Mesothelial cell of epicardium (in vitro differentiated cells): ENCODE data around the gene MAP3K5. TPM values are rescaled to one million over a fixed set of nuclear protein-coding genes. Genes with fewer than 3 reads are reported as not detected.

Experiments
- DNase-seq, 2 experiments: peaks; one replicate each; pipeline ENCODE4 v3.0.0; 2021; ENCODE audit warnings: low spot score in 2 of 2; ENCODE audit not compliant: unreplicated experiment in 2 of 2
- H3K27ac Mint-ChIP-seq: 2 replicates; pipeline ENCODE4 v1.8.0; 2021; ENCODE audit warnings: mixed read lengths
- H3K27me3 Mint-ChIP-seq: 2 replicates; pipeline ENCODE4 v1.8.0; 2021; ENCODE audit warnings: low read depth, mixed read lengths
- H3K36me3 Mint-ChIP-seq: 2 replicates; pipeline ENCODE4 v1.8.0; 2021; ENCODE audit warnings: mixed read lengths
- H3K4me1 Mint-ChIP-seq: 2 replicates; pipeline ENCODE4 v1.8.0; 2021; ENCODE audit warnings: mixed read lengths
- H3K4me3 Mint-ChIP-seq: 2 replicates; pipeline ENCODE4 v1.8.0; 2021; ENCODE audit warnings: mild to moderate bottlenecking, moderate library complexity, mixed read lengths
- H3K9me3 Mint-ChIP-seq: 2 replicates; pipeline ENCODE4 v1.8.0; 2021; ENCODE audit warnings: mixed read lengths
- total RNA-seq: library from RNA; stranded (reverse); gene quantifications from 3 replicates; pipeline ENCODE4 v1.2.1, GENCODE V29; 2021
- TF ChIP-seq, protein P1 (sequence below): fragments of 200-600 bp; sonication (generic); IDR thresholded peaks from one replicate; pipeline ENCODE4 v1.5.0; 2021; ENCODE audit warnings: antibody characterized with exemption; ENCODE audit not compliant: unreplicated experiment

Gene MAP3K5
- total RNA-seq, 1 donor from 2014 or later = 8.9 TPM

DNA sequence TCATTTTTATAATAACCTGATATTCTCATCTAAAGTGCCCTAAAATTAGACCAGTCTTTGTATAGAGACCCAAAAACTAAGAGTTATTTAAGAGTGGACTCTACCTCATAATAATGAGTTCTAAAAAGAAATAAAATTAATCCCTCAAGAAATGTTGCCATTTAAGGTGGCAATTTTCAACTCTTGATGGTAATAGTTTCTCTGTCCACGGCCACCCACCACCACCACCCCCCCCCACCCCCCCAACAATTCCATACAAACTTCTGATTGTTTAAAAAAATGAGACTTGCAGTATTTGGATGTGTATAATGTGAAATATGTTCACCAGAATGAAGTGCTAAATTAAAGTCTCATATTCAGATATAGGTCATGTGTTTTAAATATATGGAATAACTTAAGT, 244.4 kb downstream of the MAP3K5 start:
- no peaks in the 10 kb centered on the region for H3K9me3 Mint-ChIP-seq
- H3K27ac Mint-ChIP-seq = no peak overlapping the region
- TF ChIP-seq, protein P1, sequence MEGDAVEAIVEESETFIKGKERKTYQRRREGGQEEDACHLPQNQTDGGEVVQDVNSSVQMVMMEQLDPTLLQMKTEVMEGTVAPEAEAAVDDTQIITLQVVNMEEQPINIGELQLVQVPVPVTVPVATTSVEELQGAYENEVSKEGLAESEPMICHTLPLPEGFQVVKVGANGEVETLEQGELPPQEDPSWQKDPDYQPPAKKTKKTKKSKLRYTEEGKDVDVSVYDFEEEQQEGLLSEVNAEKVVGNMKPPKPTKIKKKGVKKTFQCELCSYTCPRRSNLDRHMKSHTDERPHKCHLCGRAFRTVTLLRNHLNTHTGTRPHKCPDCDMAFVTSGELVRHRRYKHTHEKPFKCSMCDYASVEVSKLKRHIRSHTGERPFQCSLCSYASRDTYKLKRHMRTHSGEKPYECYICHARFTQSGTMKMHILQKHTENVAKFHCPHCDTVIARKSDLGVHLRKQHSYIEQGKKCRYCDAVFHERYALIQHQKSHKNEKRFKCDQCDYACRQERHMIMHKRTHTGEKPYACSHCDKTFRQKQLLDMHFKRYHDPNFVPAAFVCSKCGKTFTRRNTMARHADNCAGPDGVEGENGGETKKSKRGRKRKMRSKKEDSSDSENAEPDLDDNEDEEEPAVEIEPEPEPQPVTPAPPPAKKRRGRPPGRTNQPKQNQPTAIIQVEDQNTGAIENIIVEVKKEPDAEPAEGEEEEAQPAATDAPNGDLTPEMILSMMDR = no peak
- no peak overlapping the region for H3K4me3 Mint-ChIP-seq
- peaks cover 31% of the 10 kb centered on the region for H3K27me3 Mint-ChIP-seq
- H3K36me3 Mint-ChIP-seq = no peaks in the 10 kb centered on the region
- H3K4me1 Mint-ChIP-seq = peaks cover 11% of the 10 kb centered on the region
- DNase-seq = no peak

DNA sequence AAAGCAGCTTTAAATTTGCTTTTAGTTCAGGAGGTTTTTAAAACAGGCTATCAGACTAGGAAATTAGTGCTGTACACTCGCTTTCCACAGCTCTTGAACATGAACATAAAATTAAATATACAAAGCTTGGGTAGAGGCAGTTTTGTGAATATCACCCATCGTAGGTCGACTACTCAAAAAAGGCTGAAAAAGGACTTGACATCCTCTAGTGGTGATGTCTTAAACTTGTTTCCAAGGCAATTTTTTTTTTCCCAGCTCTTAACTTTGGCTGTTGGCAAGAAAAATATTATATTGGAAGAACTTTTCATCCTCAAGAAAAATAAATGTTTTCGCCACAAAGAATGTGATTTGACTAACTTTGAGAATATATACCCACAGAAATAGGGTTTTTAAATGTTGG, 244.9 kb downstream of the MAP3K5 start:
- Mint-ChIP-seq H3K27ac (no peak overlapping the region), H3K4me1 (peaks cover 11% of the 10 kb centered on the region), H3K27me3 (peaks cover 27% of the 10 kb centered on the region), H3K4me3 (no peak overlapping the region), H3K36me3 (no peaks in the 10 kb centered on the region), H3K9me3 (no peaks in the 10 kb centered on the region)
- TF ChIP-seq, protein P1 = peak; percentile 57
- DNase-seq = no peak

DNA sequence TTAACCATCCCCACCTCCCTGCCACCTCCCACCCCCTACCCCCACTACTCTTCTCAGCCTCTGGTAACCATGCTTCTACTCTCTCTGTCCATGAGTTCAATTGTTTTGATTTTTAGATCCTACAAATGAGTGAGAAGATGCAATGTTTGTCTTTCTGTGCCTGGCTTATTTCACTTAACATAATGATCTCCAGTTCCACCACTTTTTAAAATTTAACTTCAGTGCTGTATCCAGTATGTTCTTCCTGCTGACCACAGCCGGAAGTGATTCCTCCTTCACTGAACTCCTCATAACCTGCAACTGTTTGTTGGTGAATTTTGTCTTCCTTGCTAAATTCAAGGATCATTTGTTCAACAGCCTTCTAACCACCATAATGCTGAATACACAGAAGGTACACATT, 245.9 kb downstream of the MAP3K5 start:
- H3K27ac Mint-ChIP-seq = no peak overlapping the region
- TF ChIP-seq, protein P1 = no peak
- DNase-seq = no peak
- H3K4me1 Mint-ChIP-seq = peaks cover 11% of the 10 kb centered on the region
- H3K9me3 Mint-ChIP-seq = no peaks in the 10 kb centered on the region
- peaks cover 19% of the 10 kb centered on the region for H3K27me3 Mint-ChIP-seq
- H3K36me3 Mint-ChIP-seq = no peaks in the 10 kb centered on the region
- H3K4me3 Mint-ChIP-seq = no peak overlapping the region

DNA sequence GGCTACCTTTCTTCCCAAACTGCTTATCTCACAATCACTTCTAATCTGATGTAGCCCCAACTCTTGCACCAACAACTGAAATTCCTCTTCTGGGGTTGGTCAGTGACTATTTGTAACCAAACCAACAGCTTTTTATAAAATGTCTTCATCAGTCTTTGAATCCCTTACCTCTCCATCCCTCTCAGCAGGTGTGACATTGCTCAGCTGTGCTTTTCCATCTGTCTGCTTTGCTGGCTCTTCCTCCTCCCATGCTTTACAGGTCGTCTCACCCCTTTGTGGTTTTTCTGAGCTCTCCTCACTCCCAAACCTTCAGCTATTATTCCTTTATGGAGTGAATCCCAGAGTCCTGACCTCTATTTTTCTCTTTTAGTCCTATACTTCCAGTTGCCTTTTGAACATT, 248.0 kb downstream of the MAP3K5 start:
- no peaks in the 10 kb centered on the region for H3K36me3 Mint-ChIP-seq
- H3K27ac Mint-ChIP-seq = no peak overlapping the region
- no peak overlapping the region for H3K4me3 Mint-ChIP-seq
- TF ChIP-seq, protein P1 = no peak
- peaks cover 15% of the 10 kb centered on the region for H3K4me1 Mint-ChIP-seq
- DNase-seq = no peak
- no peaks in the 10 kb centered on the region for H3K9me3 Mint-ChIP-seq
- H3K27me3 Mint-ChIP-seq = peaks cover 11% of the 10 kb centered on the region

DNA sequence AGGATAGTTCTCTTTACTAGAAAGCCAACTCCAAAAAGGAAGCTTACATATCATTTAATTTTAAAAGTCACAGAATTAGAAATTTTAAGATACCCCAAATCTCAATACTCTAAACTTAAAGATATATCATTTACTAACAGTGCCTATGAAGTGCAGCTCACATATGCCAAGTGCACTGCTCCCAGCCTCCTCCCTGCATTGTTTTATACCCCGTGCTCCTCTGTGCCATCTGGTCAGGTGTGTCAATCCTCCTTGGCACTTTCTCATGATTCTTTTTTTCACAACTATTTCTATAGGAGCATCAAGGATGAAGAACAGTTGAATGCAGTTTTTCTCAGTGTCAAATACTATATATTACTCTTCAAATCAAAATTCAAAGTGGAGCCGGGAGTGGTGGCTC, 250.9 kb downstream of the MAP3K5 start:
- H3K4me3 Mint-ChIP-seq = no peak overlapping the region
- no peak for DNase-seq
- no peak overlapping the region for H3K27ac Mint-ChIP-seq
- TF ChIP-seq, protein P1 = no peak
- no peaks in the 10 kb centered on the region for H3K36me3 Mint-ChIP-seq
- H3K9me3 Mint-ChIP-seq = no peaks in the 10 kb centered on the region
- H3K4me1 Mint-ChIP-seq = peaks cover 6% of the 10 kb centered on the region
- no peaks in the 10 kb centered on the region for H3K27me3 Mint-ChIP-seq
